Glutamatergic neuron (in vitro differentiated cells): ENCODE measurements around the gene P3H2. TPM values are rescaled to one million over a fixed set of nuclear protein-coding genes. Genes with fewer than 3 reads are reported as not detected.

ENCODE experiments used
- DNase-seq: peaks from one replicate; pipeline ENCODE4 v3.0.0; 2022
- H3K27ac Mint-ChIP-seq: one replicate; pipeline ENCODE4 v1.8.0; 2020; ENCODE audit warnings: mild to moderate bottlenecking, mixed read lengths, inconsistent platforms; ENCODE audit not compliant: unreplicated experiment
- H3K27me3 Mint-ChIP-seq: one replicate; pipeline ENCODE4 v1.8.0; 2020; ENCODE audit warnings: mild to moderate bottlenecking, moderate library complexity, mixed read lengths, inconsistent platforms; ENCODE audit not compliant: unreplicated experiment
- H3K36me3 Mint-ChIP-seq: one replicate; pipeline ENCODE4 v1.8.0; 2020; ENCODE audit warnings: mild to moderate bottlenecking, mixed read lengths, inconsistent platforms; ENCODE audit not compliant: unreplicated experiment
- H3K4me1 Mint-ChIP-seq: one replicate; pipeline ENCODE4 v1.8.0; 2020; ENCODE audit warnings: mild to moderate bottlenecking, low read depth, mixed read lengths, inconsistent platforms; ENCODE audit not compliant: unreplicated experiment
- H3K4me3 Mint-ChIP-seq: one replicate; pipeline ENCODE4 v1.8.0; 2020; ENCODE audit warnings: mild to moderate bottlenecking, mixed read lengths, inconsistent platforms; ENCODE audit not compliant: unreplicated experiment
- H3K9me3 Mint-ChIP-seq: one replicate; pipeline ENCODE4 v1.8.0; 2020; ENCODE audit warnings: mild to moderate bottlenecking, moderate library complexity, mixed read lengths, inconsistent platforms; ENCODE audit not compliant: unreplicated experiment
- total RNA-seq: library from RNA; stranded (reverse); fragmentation: NEBNext Ultra II Directional; extraction: Animal tissue kit (Norgen Biotek cat#: 25700); gene quantifications from one replicate; pipeline ENCODE4 v1.2.1, GENCODE V29; 2021; ENCODE audit not compliant: unreplicated experiment
- TF ChIP-seq, protein P1 (sequence below): fragments of 200-600 bp; sonication (generic); IDR thresholded peaks from one replicate; pipeline ENCODE4 v1.5.0; 2021; ENCODE audit not compliant: partially characterized antibody, unreplicated experiment

The P3H2 gene
- total RNA-seq, 1 donor from 2014 or later, result 28.6 TPM

GRCh38 chr3:189954733-189955665 lies 165.7 kb downstream of the P3H2 start:
- H3K4me1 Mint-ChIP-seq, result no peaks in the 10 kb centered on the region
- DNase-seq, result no peak
- H3K27ac Mint-ChIP-seq, result no peak overlapping the region
- no peaks in the 10 kb centered on the region for H3K36me3 Mint-ChIP-seq
- TF ChIP-seq, protein P1, sequence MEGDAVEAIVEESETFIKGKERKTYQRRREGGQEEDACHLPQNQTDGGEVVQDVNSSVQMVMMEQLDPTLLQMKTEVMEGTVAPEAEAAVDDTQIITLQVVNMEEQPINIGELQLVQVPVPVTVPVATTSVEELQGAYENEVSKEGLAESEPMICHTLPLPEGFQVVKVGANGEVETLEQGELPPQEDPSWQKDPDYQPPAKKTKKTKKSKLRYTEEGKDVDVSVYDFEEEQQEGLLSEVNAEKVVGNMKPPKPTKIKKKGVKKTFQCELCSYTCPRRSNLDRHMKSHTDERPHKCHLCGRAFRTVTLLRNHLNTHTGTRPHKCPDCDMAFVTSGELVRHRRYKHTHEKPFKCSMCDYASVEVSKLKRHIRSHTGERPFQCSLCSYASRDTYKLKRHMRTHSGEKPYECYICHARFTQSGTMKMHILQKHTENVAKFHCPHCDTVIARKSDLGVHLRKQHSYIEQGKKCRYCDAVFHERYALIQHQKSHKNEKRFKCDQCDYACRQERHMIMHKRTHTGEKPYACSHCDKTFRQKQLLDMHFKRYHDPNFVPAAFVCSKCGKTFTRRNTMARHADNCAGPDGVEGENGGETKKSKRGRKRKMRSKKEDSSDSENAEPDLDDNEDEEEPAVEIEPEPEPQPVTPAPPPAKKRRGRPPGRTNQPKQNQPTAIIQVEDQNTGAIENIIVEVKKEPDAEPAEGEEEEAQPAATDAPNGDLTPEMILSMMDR, result no peak
- H3K4me3 Mint-ChIP-seq, result no peak overlapping the region
- H3K27me3 Mint-ChIP-seq, result no peaks in the 10 kb centered on the region
- no peaks in the 10 kb centered on the region for H3K9me3 Mint-ChIP-seq

DNA sequence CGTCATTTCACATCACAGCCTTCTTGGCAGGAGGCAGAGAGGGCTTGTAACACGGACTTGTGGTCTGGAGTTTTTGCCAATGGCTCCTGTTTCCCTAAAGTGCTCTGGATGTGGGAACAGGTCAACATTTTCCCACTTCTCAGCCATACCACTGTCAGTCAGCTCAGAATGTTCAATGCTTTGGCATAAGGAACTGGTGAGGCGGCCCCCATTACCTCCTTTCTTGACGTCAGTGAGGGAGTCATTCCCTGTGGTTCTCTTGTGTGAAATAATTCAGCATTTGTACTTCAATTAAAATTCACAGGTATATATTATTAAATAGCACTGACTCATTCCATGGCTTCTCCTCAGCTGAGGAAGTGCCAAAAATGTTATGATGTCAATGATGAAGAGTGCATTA lies 167.1 kb downstream of the P3H2 start:
- TF ChIP-seq, protein P1, result no peak
- no peaks in the 10 kb centered on the region for H3K36me3 Mint-ChIP-seq
- no peaks in the 10 kb centered on the region for H3K9me3 Mint-ChIP-seq
- no peaks in the 10 kb centered on the region for H3K4me1 Mint-ChIP-seq
- H3K27ac Mint-ChIP-seq, result no peak overlapping the region
- no peak for DNase-seq
- H3K4me3 Mint-ChIP-seq, result no peak overlapping the region
- no peaks in the 10 kb centered on the region for H3K27me3 Mint-ChIP-seq

DNA sequence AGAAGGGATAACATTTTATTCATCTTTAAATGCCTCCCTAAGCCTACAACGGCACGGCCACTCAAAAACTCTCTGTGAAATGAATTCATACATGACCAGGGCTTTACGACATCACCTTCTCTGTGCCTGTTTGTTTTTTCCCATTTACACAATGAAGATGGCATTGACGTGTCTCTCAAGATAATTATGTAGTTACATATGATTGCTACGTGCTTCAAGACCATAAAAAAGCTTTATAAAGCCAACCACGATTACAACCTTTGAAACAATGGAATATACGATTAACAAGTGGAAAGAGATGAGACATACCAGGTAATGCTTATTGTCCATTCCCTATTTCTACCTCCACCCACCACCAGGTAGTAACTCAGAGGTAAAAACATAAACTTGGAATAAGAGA lies 168.4 kb downstream of the P3H2 start:
- Mint-ChIP-seq H3K27me3 (no peaks in the 10 kb centered on the region), H3K27ac (no peak overlapping the region), H3K9me3 (no peaks in the 10 kb centered on the region), H3K4me3 (no peak overlapping the region), H3K4me1 (no peaks in the 10 kb centered on the region), H3K36me3 (no peaks in the 10 kb centered on the region)
- no peak for DNase-seq
- TF ChIP-seq, protein P1, result no peak

- no peak overlapping the region for H3K4me3 Mint-ChIP-seq
- DNase-seq, result no peak
Observed at GRCh38 chr3:189950258-189950657, 170.4 kb downstream of the P3H2 start.

More at GRCh38 chr3:189950258-189950657, 170.4 kb downstream of the P3H2 start:
- H3K27me3 Mint-ChIP-seq, result no peaks in the 10 kb centered on the region
- H3K9me3 Mint-ChIP-seq, result peaks cover 2% of the 10 kb centered on the region
- H3K27ac Mint-ChIP-seq, result no peak overlapping the region
- TF ChIP-seq, protein P1, result no peak
- no peaks in the 10 kb centered on the region for H3K4me1 Mint-ChIP-seq
- H3K36me3 Mint-ChIP-seq, result no peaks in the 10 kb centered on the region
